Panc1 (cell line): Measurements from ENCODE around the gene TOP3A. TPM values are rescaled to one million over a fixed set of nuclear protein-coding genes. Genes with fewer than 3 reads are reported as not detected.

ENCODE experiments used
- ATAC-seq: fragments of 200-7000 bp; cut with Tn5 transposase; 2 replicates; pipeline ENCODE4 v1.9.1; 2020; ENCODE audit warnings: mild to moderate bottlenecking, moderate library complexity
- BruUV-seq: library from RNA; stranded (reverse); fragments of 400-500 nt; replicated peaks from 2 replicates; lab custom pipeline; 2021; lab: Mats Ljungman, UMichigan
- CTCF ChIA-PET: fragments of 300-600 bp; sonication (Branson Sonifier 250); formaldehyde crosslinking; loops from one replicate; lab custom pipeline; 2022; ENCODE audit warnings: antibody characterized with exemption; lab: Charles Lee
- POLR2A ChIA-PET: fragments of 300-600 bp; sonication (Branson Sonifier 250); formaldehyde crosslinking; loops from one replicate; lab custom pipeline; 2022; ENCODE audit warnings: antibody characterized with exemption; lab: Charles Lee
- DNase-seq: peaks from one replicate; pipeline ENCODE4 v3.0.0-alpha.2; 2010; ENCODE audit warnings: low read depth, low spot score
- H3K27ac ChIP-seq: 2 replicates; pipeline ENCODE4 v1.5.1; 2011; ENCODE audit warnings: mild to moderate bottlenecking, low read length, inconsistent platforms
- H3K27me3 ChIP-seq: fragments of 200-500 bp; sonication (Bioruptor generic); 2 replicates; pipeline ENCODE4 v1.6.0; 2014; ENCODE audit warnings: low read length, inconsistent platforms; ENCODE audit not compliant: control insufficient read depth, insufficient read depth
- H3K36me3 ChIP-seq: fragments of 200-500 bp; sonication (Bioruptor generic); 2 replicates; pipeline ENCODE4 v1.5.1; 2014; ENCODE audit warnings: inconsistent platforms, mild to moderate bottlenecking, low read length, moderate library complexity; ENCODE audit not compliant: control insufficient read depth, insufficient read depth
- H3K4me1 ChIP-seq: 2 replicates; pipeline ENCODE4 v1.5.1; 2011; ENCODE audit warnings: inconsistent platforms, mild to moderate bottlenecking, low read length, moderate library complexity; ENCODE audit not compliant: control insufficient read depth, insufficient read depth
- H3K4me3 ChIP-seq, 2 experiments: 2 replicates each; pipeline ENCODE4 v1.5.1; 2011 to 2012; ENCODE audit warnings: low read depth in 2 of 2, low read length in 2 of 2, mild to moderate bottlenecking in 2 of 2, inconsistent platforms in 1 of 2, moderate library complexity in 1 of 2
- H3K9me3 ChIP-seq: fragments of 200-500 bp; sonication (Bioruptor generic); 2 replicates; pipeline ENCODE4 v1.5.1; 2014; ENCODE audit warnings: low read depth, mild to moderate bottlenecking, inconsistent platforms, low read length, moderate library complexity; ENCODE audit not compliant: control insufficient read depth, insufficient read depth
- POLR2AphosphoS5 ChIP-seq: IDR thresholded peaks from 2 replicates; pipeline ENCODE4 v1.6.1; 2012; ENCODE audit warnings: mild to moderate bottlenecking, low read depth, low read length, moderate library complexity
- SIN3A ChIP-seq: IDR thresholded peaks from 2 replicates; pipeline ENCODE4 v1.6.1; 2012; ENCODE audit warnings: low read depth, mild to moderate bottlenecking, low read length, moderate library complexity, borderline replicate concordance; ENCODE audit not compliant: insufficient read depth
- TCF7L2 ChIP-seq: IDR thresholded peaks from 2 replicates; pipeline ENCODE4 v1.6.1; 2011; ENCODE audit warnings: mild to moderate bottlenecking, low read depth, low read length, inconsistent platforms
- in situ Hi-C: cut with HindIII; loops from 2 replicates; pipeline ENCODE4 v1.10.0; 2016; ENCODE audit warnings: low sequenced_read_pairs, low pct_unique_long_range_greater_than_20kb
- intact Hi-C: fragments of 100-400 bp; cut with micrococcal nuclease; formaldehyde crosslinking; loops from one replicate; pipeline ENCODE4 v1.10.0; 2022; ENCODE audit not compliant: unreplicated experiment
- total RNA-seq: library from RNA; stranded (reverse); gene quantifications from one replicate; pipeline ENCODE4 v1.2.1, GENCODE V29; 2021; ENCODE audit not compliant: unreplicated experiment
- TF ChIP-seq, protein P1 (sequence below), 2 experiments: IDR thresholded peaks; 2 replicates each; pipeline ENCODE4 v1.6.1; 2011 to 2012; ENCODE audit warnings: low read depth in 2 of 2, control low read depth in 1 of 2, low read length in 1 of 2, mild to moderate bottlenecking in 1 of 2, moderate library complexity in 1 of 2; ENCODE audit not compliant: insufficient read depth in 1 of 2
- TF ChIP-seq, protein P2 (sequence below): fragments of 450-650 bp; IDR thresholded peaks from 2 replicates; pipeline ENCODE4 v1.5.1; 2017; ENCODE audit warnings: mild to moderate bottlenecking

The TOP3A gene
- total RNA-seq, 1 experiment from 2014 or later, result 49.3 TPM

DNA sequence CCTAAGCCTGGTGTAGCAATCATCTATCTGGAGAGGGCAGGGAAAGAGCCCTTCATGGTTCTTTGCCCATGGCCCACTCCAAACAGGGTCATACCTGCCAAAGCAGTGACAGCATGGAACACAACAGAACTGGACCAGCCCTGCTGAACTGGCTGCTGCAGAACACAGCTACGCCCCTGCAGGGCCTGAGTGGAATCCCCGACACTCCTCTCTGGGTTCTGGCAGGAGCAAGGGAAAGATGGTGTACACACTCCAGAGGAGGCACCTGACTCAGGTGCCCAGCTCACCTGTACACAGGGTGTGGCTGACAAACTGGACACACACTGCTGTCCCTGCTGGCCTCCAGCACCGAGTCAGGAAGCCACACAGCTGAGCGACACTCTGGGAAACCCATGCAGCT is 34.5 kb downstream of the TOP3A start:
- DNase-seq (no peak), ATAC-seq (no peak)
- TF ChIP-seq, protein P1, sequence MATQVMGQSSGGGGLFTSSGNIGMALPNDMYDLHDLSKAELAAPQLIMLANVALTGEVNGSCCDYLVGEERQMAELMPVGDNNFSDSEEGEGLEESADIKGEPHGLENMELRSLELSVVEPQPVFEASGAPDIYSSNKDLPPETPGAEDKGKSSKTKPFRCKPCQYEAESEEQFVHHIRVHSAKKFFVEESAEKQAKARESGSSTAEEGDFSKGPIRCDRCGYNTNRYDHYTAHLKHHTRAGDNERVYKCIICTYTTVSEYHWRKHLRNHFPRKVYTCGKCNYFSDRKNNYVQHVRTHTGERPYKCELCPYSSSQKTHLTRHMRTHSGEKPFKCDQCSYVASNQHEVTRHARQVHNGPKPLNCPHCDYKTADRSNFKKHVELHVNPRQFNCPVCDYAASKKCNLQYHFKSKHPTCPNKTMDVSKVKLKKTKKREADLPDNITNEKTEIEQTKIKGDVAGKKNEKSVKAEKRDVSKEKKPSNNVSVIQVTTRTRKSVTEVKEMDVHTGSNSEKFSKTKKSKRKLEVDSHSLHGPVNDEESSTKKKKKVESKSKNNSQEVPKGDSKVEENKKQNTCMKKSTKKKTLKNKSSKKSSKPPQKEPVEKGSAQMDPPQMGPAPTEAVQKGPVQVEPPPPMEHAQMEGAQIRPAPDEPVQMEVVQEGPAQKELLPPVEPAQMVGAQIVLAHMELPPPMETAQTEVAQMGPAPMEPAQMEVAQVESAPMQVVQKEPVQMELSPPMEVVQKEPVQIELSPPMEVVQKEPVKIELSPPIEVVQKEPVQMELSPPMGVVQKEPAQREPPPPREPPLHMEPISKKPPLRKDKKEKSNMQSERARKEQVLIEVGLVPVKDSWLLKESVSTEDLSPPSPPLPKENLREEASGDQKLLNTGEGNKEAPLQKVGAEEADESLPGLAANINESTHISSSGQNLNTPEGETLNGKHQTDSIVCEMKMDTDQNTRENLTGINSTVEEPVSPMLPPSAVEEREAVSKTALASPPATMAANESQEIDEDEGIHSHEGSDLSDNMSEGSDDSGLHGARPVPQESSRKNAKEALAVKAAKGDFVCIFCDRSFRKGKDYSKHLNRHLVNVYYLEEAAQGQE (IDR thresholded peaks at IDR 0.05; ENCODE audit: insufficient read depth in 1 of 2, low read depth in 2 of 2, low read length in 1 of 2), result no peak
- TF ChIP-seq SIN3A, result no peak
- TF ChIP-seq, protein P2, sequence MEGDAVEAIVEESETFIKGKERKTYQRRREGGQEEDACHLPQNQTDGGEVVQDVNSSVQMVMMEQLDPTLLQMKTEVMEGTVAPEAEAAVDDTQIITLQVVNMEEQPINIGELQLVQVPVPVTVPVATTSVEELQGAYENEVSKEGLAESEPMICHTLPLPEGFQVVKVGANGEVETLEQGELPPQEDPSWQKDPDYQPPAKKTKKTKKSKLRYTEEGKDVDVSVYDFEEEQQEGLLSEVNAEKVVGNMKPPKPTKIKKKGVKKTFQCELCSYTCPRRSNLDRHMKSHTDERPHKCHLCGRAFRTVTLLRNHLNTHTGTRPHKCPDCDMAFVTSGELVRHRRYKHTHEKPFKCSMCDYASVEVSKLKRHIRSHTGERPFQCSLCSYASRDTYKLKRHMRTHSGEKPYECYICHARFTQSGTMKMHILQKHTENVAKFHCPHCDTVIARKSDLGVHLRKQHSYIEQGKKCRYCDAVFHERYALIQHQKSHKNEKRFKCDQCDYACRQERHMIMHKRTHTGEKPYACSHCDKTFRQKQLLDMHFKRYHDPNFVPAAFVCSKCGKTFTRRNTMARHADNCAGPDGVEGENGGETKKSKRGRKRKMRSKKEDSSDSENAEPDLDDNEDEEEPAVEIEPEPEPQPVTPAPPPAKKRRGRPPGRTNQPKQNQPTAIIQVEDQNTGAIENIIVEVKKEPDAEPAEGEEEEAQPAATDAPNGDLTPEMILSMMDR, result no peak
- TF ChIP-seq POLR2AphosphoS5, result no peak
- no peak for TF ChIP-seq TCF7L2
- BruUV-seq, result no TSS peak
- POLR2A ChIA-PET, result no interaction called here
- intact Hi-C loops, result no loop called here
- H3K9me3 ChIP-seq, result no peaks in the 10 kb centered on the region
- H3K4me1 ChIP-seq, result no peaks in the 10 kb centered on the region
- no peaks in the 10 kb centered on the region for H3K27me3 ChIP-seq
- in situ Hi-C loops, result no loop called here
- H3K36me3 ChIP-seq, result peaks cover 7% of the 10 kb centered on the region
- no peak overlapping the region for H3K4me3 ChIP-seq
- H3K27ac ChIP-seq, result no peak overlapping the region
- CTCF ChIA-PET, result no interaction called here

DNA sequence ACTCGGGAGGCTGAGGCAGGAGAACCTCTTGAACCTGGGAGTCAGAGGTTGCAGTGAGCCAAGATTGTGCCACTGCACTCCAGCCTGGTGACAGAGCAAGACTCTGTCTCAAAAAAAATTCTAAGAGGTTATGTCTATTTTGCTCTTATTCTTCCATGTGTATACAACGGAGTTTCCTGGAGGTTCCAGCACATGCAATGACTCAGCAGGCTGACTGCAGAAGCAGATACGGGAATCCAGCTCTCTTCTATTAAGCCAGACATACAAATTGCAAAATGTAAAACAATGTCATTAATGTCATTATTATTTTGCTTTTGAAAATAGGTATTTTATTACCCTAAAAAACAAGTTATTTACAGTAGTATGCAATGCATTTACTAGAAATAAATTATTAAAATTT is 35.9 kb downstream of the TOP3A start:
- POLR2A ChIA-PET, result no interaction called here
- Histone ChIP-seq H3K27me3 (no peaks in the 10 kb centered on the region), H3K27ac (no peak overlapping the region), H3K36me3 (peaks cover 4% of the 10 kb centered on the region), H3K4me1 (no peaks in the 10 kb centered on the region), H3K4me3 (no peak overlapping the region), H3K9me3 (no peaks in the 10 kb centered on the region)
- no peak for TF ChIP-seq POLR2AphosphoS5
- TF ChIP-seq, protein P1 (IDR thresholded peaks at IDR 0.05; ENCODE audit: insufficient read depth in 1 of 2, low read depth in 2 of 2, low read length in 1 of 2), result no peak
- TF ChIP-seq TCF7L2, result no peak
- TF ChIP-seq, protein P2, result no peak
- TF ChIP-seq SIN3A, result no peak
- in situ Hi-C loops (no loop called here), intact Hi-C loops (no loop called here)
- no TSS peak for BruUV-seq
- ATAC-seq, result no peak
- CTCF ChIA-PET, result no interaction called here
- no peak for DNase-seq
